ENCODE data around the gene ANKRD26. TPM values are rescaled to one million over a fixed set of nuclear protein-coding genes. Genes with fewer than 3 reads are reported as not detected.

The ANKRD26 gene
- total RNA-seq, 1 experiment from 2014 or later, result 10.2 TPM

DNA sequence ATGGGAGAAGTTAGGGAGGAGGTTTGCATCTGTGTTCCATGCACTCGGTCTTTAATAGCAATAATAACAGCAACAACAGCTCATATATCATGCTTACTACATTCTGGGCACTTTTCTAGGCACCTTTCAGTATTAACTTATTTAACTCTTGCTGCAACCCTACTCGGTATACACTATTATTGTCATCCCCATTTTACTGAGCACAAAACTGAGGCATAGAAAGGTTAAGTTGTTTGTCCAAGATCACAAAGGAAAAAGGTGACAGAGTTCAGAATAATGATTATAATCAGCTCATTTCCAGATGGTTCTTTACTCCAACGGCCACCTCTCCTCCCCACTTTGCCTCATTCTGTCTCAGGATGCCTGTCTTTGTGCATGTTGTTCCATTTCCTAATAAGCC is 137.5 kb downstream of the ANKRD26 start:
- no peak overlapping the region for H3K4me3 Mint-ChIP-seq (ENCODE audit: low read depth, unreplicated experiment)
- intact Hi-C loops (cut with micrococcal nuclease; ENCODE audit: unreplicated experiment), result no loop called here
- H3K4me1 Mint-ChIP-seq (ENCODE audit: low read depth, unreplicated experiment), result no peaks in the 10 kb centered on the region
- CTCF ChIA-PET, result no interaction called here
- BruUV-seq (replicated peaks), result no TSS peak
- no peak overlapping the region for H3K27ac Mint-ChIP-seq (ENCODE audit: unreplicated experiment)
- no peaks in the 10 kb centered on the region for H3K27me3 Mint-ChIP-seq (ENCODE audit: unreplicated experiment)
- DNase-seq, result no peak
- no peaks in the 10 kb centered on the region for H3K9me3 Mint-ChIP-seq (ENCODE audit: low read depth, unreplicated experiment)
- H3K36me3 Mint-ChIP-seq (ENCODE audit: insufficient read depth, unreplicated experiment), result no peaks in the 10 kb centered on the region
- TF ChIP-seq, protein P1, sequence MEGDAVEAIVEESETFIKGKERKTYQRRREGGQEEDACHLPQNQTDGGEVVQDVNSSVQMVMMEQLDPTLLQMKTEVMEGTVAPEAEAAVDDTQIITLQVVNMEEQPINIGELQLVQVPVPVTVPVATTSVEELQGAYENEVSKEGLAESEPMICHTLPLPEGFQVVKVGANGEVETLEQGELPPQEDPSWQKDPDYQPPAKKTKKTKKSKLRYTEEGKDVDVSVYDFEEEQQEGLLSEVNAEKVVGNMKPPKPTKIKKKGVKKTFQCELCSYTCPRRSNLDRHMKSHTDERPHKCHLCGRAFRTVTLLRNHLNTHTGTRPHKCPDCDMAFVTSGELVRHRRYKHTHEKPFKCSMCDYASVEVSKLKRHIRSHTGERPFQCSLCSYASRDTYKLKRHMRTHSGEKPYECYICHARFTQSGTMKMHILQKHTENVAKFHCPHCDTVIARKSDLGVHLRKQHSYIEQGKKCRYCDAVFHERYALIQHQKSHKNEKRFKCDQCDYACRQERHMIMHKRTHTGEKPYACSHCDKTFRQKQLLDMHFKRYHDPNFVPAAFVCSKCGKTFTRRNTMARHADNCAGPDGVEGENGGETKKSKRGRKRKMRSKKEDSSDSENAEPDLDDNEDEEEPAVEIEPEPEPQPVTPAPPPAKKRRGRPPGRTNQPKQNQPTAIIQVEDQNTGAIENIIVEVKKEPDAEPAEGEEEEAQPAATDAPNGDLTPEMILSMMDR (IDR thresholded peaks at IDR 0.05; ENCODE audit: unreplicated experiment), result no peak

DNA sequence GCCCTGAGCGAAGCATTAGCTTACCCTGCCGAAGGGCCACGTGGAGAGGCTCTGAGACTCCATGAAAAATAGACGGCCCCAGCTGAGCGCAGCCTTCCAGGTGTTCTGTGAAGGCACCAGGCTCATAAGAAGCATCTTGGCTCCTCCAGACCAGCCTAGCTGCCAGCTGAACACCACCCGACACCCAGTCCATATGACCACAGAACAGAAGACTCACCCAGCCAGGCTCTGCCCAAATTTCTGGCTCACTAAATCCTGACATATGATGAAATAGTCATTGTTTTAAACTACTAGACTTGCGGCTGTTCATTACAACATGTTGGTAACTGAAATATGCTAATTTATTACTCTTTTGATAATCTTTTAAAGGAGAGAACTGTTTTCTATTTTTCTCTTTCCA is 140.0 kb downstream of the ANKRD26 start:
- BruUV-seq (replicated peaks), result no TSS peak
- no peak overlapping the region for H3K27ac Mint-ChIP-seq (ENCODE audit: unreplicated experiment)
- no peak for DNase-seq
- H3K36me3 Mint-ChIP-seq (ENCODE audit: insufficient read depth, unreplicated experiment), result no peaks in the 10 kb centered on the region
- H3K27me3 Mint-ChIP-seq (ENCODE audit: unreplicated experiment), result no peaks in the 10 kb centered on the region
- no peak overlapping the region for H3K4me3 Mint-ChIP-seq (ENCODE audit: low read depth, unreplicated experiment)
- TF ChIP-seq, protein P1 (IDR thresholded peaks at IDR 0.05; ENCODE audit: unreplicated experiment), result no peak
- H3K4me1 Mint-ChIP-seq (ENCODE audit: low read depth, unreplicated experiment), result no peaks in the 10 kb centered on the region
- CTCF ChIA-PET, result no interaction called here
- intact Hi-C loops (cut with micrococcal nuclease; ENCODE audit: unreplicated experiment), result no loop called here
- H3K9me3 Mint-ChIP-seq (ENCODE audit: low read depth, unreplicated experiment), result no peaks in the 10 kb centered on the region

DNA sequence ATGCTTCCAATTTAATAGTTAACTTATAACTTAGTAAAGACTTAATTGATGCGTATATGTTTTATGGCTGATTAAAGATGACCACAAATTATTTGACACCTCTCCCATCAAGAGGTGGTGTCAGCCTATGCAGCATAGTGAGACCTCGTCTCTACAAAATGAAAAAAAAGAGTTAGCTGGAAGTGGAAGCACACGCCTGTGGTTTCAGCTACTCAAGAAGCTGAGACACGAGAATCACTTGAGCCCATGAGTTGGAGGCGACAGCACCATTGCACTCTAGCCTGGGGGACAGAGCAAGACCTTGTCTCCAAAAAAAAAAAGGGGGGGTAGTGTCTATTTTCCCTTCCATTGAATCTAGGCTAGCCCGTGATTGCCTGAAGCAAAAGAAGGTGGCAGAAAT is 140.5 kb downstream of the ANKRD26 start:
- no peak for DNase-seq

More for the DNA sequence above, 140.5 kb downstream of the ANKRD26 start:
- intact Hi-C loops (cut with micrococcal nuclease; ENCODE audit: unreplicated experiment), result no loop called here
- Mint-ChIP-seq H3K27me3 (ENCODE audit: unreplicated experiment) (no peaks in the 10 kb centered on the region), H3K27ac (ENCODE audit: unreplicated experiment) (no peak overlapping the region), H3K36me3 (ENCODE audit: insufficient read depth, unreplicated experiment) (no peaks in the 10 kb centered on the region), H3K4me3 (ENCODE audit: low read depth, unreplicated experiment) (no peak overlapping the region), H3K4me1 (ENCODE audit: low read depth, unreplicated experiment) (no peaks in the 10 kb centered on the region), H3K9me3 (ENCODE audit: low read depth, unreplicated experiment) (no peaks in the 10 kb centered on the region)
- CTCF ChIA-PET, result interaction anchor here (0.7 kb wide), 1 partner anchor 12 kb away, joined by 4 read pairs; no protein-coding TSS in a partner anchor
- BruUV-seq (replicated peaks), result no TSS peak
- TF ChIP-seq, protein P1 (IDR thresholded peaks at IDR 0.05; ENCODE audit: unreplicated experiment), result no peak

Other genes with a start within 250 kb of the ANKRD26 start
- gene ABI1, start 239.5 kb downstream of the ANKRD26 start, total RNA-seq (2022), result 61.9 and 65.3 TPM in 2 replicates
- gene YME1L1, start 53.9 kb upstream of the ANKRD26 start, total RNA-seq (2022), result 97.5 and 106 TPM in 2 replicates
- gene MASTL, start 54.9 kb upstream of the ANKRD26 start, total RNA-seq (2022), result 30.2 and 31.8 TPM in 2 replicates
- 34.1 and 38.6 TPM in 2 replicates for gene ACBD5, start 140.3 kb upstream of the ANKRD26 start, total RNA-seq (2022)